Panc1 (cell line): ENCODE data around the gene FA2H.

ENCODE experiments used
- CTCF ChIP-seq: fragments of 450-650 bp; IDR thresholded peaks from 2 replicates; pipeline ENCODE4 v1.5.1; 2017; ENCODE audit warnings: mild to moderate bottlenecking
- SIN3A ChIP-seq: IDR thresholded peaks from 2 replicates; pipeline ENCODE4 v1.6.1; 2012; ENCODE audit warnings: low read depth, mild to moderate bottlenecking, low read length, moderate library complexity, borderline replicate concordance; ENCODE audit not compliant: insufficient read depth

GRCh38 chr16:74775255-74775654 is 635 bp upstream of the FA2H start:
- TF ChIP-seq CTCF: no peak
- TF ChIP-seq SIN3A: no peak
